GM10266 (cell line): ENCODE data around the gene CAPN5.

Source experiments
- DNase-seq: peaks from one replicate; pipeline ENCODE4 v3.0.0; 2012; ENCODE audit errors: extremely low spot score
- TF ChIP-seq, protein P1 (sequence below): IDR thresholded peaks from 2 replicates; pipeline ENCODE4 v1.5.1; 2012; ENCODE audit warnings: mild to moderate bottlenecking, low read depth; ENCODE audit not compliant: control insufficient read depth, insufficient read depth; ENCODE audit errors: missing control alignments

CAPN5 gene

DNA sequence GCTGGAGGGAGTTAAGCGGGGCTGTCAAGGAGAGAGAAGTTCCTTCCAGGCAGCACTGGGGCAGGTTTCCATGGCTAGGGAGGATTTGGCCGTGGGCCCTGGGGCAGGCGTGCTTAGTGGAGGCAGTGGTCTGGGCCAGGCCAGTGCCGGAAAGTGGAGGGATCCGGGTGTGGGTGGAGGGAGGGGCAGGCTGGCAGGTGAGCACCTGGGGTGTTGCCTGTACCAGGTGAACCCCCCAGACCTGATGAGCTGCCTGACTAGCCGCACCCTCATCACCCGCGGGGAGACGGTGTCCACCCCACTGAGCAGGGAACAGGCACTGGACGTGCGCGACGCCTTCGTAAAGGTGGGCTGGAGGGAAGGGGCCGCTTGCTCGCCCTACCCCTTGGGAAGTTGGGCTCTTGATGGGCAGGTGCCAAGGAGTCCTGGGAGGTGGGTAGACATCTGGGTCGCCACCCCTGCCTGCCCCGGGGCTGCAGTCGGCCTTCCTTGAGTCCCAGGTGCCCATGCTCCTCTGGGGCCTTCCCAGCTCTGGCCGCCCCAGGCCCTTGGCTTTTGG, 93.2 kb downstream of the CAPN5 start:
- TF ChIP-seq, protein P1, sequence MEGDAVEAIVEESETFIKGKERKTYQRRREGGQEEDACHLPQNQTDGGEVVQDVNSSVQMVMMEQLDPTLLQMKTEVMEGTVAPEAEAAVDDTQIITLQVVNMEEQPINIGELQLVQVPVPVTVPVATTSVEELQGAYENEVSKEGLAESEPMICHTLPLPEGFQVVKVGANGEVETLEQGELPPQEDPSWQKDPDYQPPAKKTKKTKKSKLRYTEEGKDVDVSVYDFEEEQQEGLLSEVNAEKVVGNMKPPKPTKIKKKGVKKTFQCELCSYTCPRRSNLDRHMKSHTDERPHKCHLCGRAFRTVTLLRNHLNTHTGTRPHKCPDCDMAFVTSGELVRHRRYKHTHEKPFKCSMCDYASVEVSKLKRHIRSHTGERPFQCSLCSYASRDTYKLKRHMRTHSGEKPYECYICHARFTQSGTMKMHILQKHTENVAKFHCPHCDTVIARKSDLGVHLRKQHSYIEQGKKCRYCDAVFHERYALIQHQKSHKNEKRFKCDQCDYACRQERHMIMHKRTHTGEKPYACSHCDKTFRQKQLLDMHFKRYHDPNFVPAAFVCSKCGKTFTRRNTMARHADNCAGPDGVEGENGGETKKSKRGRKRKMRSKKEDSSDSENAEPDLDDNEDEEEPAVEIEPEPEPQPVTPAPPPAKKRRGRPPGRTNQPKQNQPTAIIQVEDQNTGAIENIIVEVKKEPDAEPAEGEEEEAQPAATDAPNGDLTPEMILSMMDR: no peak
- DNase-seq: no peak

DNA sequence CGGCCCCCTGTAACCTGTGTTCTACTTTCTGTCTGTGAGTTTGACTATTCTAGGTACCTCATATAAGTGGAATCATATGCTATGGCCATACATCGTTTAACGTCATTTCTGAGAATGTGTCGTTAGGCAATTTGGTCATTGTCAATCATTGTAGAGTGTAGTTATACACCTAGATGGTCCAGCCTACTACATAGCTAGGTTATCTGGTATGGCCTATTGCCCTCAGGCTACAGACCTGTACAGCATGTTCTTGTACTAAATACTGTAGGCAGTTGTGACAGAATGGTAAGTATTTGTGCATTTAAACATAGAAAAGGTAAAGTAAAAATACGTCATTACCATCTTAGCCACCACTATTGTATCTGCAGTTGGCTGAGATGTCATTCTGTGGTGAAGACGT, 96.5 kb downstream of the CAPN5 start:
- TF ChIP-seq, protein P1: no peak
- no peak for DNase-seq

DNA sequence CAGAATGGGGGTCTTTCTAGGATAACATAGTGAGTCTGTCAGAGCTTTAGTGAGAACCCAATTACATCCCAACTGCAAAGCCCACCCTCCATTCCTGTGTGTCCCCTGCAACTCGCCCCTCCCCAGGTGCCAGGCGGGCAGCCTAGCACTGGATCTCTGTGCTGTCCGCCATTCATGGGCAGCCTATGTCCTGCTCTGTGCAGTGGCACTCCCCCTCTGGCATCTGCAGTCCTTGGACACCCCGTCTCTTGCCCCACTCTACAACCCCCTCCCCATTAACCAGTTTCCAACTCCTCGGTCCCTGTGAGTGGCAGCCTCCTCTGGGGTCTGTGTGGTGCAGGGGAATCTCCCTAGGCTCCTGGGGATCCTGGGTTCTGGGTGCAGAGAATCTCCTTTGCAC, 98.3 kb downstream of the CAPN5 start:
- no peak for DNase-seq
- TF ChIP-seq, protein P1: no peak

DNA sequence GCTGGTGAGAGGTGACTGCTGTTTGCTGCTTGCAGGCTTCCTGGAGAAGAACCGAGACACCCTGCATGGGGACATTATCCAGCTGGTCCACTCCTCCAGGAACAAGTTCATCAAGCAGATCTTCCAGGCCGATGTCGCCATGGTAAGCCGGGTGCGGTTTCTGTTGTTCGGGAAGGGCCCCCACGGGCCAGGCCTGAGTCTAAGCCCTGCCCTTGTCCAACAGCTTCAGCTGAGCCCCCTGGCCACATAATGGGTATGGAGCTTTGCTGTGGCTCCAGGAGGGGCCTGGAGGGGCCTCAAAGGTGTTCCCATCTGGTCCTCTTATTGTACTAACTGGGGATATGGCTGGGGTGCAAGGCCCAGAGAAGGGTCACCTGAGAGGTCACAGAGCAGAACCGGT, 99.2 kb downstream of the CAPN5 start:
- TF ChIP-seq, protein P1: no peak

DNA sequence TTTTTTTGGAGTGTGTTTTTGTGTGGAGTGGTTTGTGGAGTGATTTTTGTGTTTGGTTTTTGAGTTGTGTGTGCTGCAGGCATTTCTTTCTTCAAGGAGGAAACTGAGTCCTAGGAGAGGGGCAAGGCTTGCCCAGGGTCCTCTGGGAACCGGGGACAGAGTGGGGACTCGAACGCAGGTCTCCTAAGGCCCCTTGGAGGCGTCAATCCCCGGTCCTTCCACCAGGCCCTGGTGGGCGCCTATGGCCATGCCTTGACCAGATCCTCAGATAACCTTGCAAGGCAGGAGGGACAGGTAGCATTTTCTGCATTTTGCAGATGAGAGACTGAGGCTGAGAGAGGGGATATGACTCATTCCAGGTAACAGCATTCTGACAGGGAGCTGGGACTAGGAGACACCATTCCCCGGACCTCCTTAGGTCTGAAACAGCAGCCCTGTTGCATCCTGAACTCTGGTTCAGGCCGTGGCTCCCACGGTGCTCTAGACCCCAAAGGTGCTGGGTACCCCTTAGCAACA, 100.4 kb downstream of the CAPN5 start:
- TF ChIP-seq, protein P1: no peak
- DNase-seq: no peak

More for the DNA sequence above, 99.2 kb downstream of the CAPN5 start:
- no peak for DNase-seq

DNA sequence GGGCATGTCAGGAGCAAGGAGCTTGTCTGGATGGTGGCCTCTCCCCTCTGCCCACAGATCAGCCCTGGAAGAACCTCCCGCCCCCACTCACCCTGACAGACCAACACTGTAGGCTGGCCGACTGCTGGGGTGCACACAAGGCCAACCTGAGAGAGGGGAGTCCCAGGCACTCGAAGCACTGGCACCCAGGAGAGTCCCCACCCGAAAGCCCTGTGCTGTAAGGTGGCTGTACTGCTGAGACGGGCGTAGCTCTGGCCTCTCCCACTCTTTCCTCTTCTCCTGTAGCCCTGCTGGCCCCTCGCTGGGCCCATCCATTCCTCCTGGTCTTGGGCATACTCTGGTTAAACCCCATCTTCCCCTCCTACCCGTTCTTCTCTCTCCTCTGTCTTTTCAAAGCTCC, 101.0 kb downstream of the CAPN5 start:
- TF ChIP-seq, protein P1: no peak
- DNase-seq: no peak

DNA sequence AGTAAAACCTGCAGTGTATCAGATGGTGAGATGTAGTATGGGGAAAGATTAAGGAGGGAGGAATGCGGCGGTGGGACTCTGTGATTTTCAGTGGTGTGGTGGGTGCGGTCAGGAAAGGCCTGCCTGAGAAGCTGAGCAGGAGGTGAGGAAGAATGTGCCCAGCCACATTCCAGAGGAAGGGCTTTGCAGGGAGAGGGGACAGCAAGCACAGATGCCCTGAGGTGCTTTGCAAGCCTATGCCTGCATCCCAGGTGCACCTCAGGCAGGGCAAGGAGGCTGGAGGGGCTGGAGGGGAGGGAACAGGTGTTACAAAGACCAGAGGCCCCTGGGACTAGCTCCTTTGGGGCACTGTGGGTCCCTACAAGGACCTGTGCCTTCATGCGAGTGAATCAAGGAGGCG, 103.3 kb downstream of the CAPN5 start:
- TF ChIP-seq, protein P1: no peak
- no peak for DNase-seq
